ENCODE results near the gene PSRC1. TPM values are rescaled to one million over a fixed set of nuclear protein-coding genes. Genes with fewer than 3 reads are reported as not detected.

PSRC1 gene
- total and polyA plus RNA-seq, 2 of the 8 experiments (the other 6 are each of a cell fraction or from before 2014, with no cell fraction given): 56.1 to 67.3 TPM

DNA sequence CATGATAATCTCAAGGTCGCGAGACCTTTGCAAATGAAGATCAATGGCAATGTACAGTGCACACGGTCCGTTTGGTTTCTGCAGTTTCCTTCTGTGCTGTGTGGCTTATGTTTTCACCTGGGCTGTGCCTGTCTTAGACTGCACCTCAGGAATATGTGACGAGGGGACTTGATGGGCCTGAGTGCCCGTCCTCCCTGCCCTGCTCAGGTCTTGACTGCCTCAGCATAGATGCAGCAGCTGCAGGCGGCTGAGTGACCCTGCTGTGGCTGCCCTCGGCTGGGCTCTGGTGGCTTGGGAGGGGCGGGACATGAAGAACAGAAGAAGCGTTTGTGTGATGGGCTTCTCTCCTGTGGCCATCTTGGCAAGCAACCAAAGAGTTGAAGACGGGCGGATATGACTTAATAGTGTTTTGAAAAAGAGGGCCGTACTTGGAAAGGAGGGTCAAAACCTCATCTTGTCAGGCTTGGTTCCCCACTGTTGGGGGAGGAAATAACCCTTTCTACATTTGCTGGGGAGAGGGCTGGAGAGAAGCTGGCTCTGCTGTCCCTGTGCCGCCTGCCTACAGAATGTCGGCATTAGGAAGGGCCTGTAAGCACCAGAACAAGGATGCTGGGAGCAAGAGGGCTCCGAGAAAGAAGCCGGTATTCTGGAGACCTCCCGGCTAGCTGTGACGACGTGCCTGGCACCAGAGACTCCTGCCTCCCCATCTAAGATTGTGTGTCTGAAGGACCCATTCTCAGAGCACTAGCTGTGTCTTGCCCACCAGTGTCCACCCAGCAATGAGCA is 16.8 kb upstream of the PSRC1 start:
- H3K9ac ChIP-seq (replicated peaks in 1 of 4; ENCODE audit: extremely low read depth in 1 of 4, low read depth in 3 of 4, low read length in 3 of 4): no peak overlapping the region

More for the DNA sequence above, 16.8 kb upstream of the PSRC1 start:
- Histone ChIP-seq H3K79me2 (ENCODE audit: control insufficient read depth in 1 of 2, insufficient read depth in 2 of 2, low read length in 2 of 2) (no peaks in the 10 kb centered on the region), H4K20me1 (replicated peaks in 1 of 2; ENCODE audit: control insufficient read depth in 1 of 2, insufficient read depth in 2 of 2, low read length in 2 of 2) (peaks cover 0 to 2% of the 10 kb centered on the region in 2 experiments), H3K4me1 (replicated peaks in 1 of 4; ENCODE audit: control insufficient read depth in 3 of 4, insufficient read depth in 4 of 4, low read length in 3 of 4) (peaks cover 0 to 4% (median 0%) of the 10 kb centered on the region in 4 experiments; a peak in 1 of 7 replicates), H2BK20ac (ENCODE audit: low read length) (0 out of 2 replicates have a peak overlapping the region, but pooled peaks have one; percentile 25), H3K79me1 (ENCODE audit: low read depth, low read length) (no peaks in the 10 kb centered on the region), H3K56ac (replicated peaks; ENCODE audit: insufficient read length, low read depth, low read length) (no peak overlapping the region), H3K4me3 (ENCODE audit: extremely low read depth in 1 of 4, insufficient read depth in 2 of 4, low read depth in 3 of 4, low read length in 4 of 4) (no peak overlapping the region), H2BK5ac (ENCODE audit: low read depth, low read length) (no peak overlapping the region), H3K9me3 (ENCODE audit: insufficient read depth in 2 of 2, low read depth in 1 of 2, low read length in 1 of 2) (no peaks in the 10 kb centered on the region), H4K8ac (ENCODE audit: extremely low read depth, insufficient read depth, low read length) (no peak overlapping the region), H4K91ac (replicated peaks; ENCODE audit: insufficient read length, low read length) (peak overlapping the region; percentile 26), H2AFZ (ENCODE audit: low read length) (no peak overlapping the region), H3K4me2 (ENCODE audit: insufficient read depth in 1 of 2, low read depth in 2 of 2, low read length in 2 of 2) (no peak overlapping the region), H3K23me2 (ENCODE audit: low read depth, low read length) (peaks cover 3% of the 10 kb centered on the region; the same call in 1 of the 2 replicates), H3K4ac (replicated peaks; ENCODE audit: insufficient read length, low read depth, low read length) (no peak overlapping the region), H3K27ac (ENCODE audit: low read depth, low read length) (no peak overlapping the region), H4K5ac (ENCODE audit: insufficient read length, low read depth, low read length) (no peak overlapping the region), H2BK120ac (replicated peaks; ENCODE audit: low read depth, low read length) (no peak overlapping the region), H2AK5ac (ENCODE audit: low read depth, low read length) (no peak overlapping the region), H3K36me3 (ENCODE audit: control insufficient read depth in 2 of 4, insufficient read depth in 4 of 4, low read length in 3 of 4) (no peaks in the 10 kb centered on the region), H3K18ac (ENCODE audit: extremely low read depth, low read length) (no peak overlapping the region), H2BK15ac (ENCODE audit: low read length) (no peak overlapping the region), H2BK12ac (ENCODE audit: low read depth, low read length) (no peak overlapping the region), H3K14ac (ENCODE audit: insufficient read length) (no peak overlapping the region), H3K23ac (ENCODE audit: insufficient read length) (no peak overlapping the region), H3K27me3 (replicated peaks in 1 of 4; ENCODE audit: control insufficient read depth in 3 of 4, extremely low read depth in 1 of 4, insufficient read depth in 3 of 4, low read length in 3 of 4) (no peaks in the 10 kb centered on the region; a peak in 2 of 7 replicates)
- ChIA-PET CTCF (ENCODE audit: partially characterized antibody) (interaction anchor here (0.5 to 1.2 kb wide), 4 partner anchors 9 to 199 kb away, joined by 3 to 4 read pairs (median 3); no protein-coding TSS in a partner anchor), POLR2A (ENCODE audit: partially characterized antibody) (interaction anchor here (1.4 kb wide), 1 partner anchor 17 kb away, joined by 4 read pairs; the partner anchor contains the start of gene PSRC1)
- no peak for TF ChIP-seq RFX5 (IDR thresholded peaks at IDR 0.05; ENCODE audit: borderline replicate concordance, low read depth, low read length)
- FAIRE-seq (no peak), DNase-seq (ENCODE audit: low read depth in 1 of 2, low spot score in 2 of 2) (no peak)
- 90% methylated on average over 20 of the region's 20 CpGs; no CpG with 5 or more reads in 1 of the 2 experiments for WGBS, 2 experiments (ENCODE audit: extremely low coverage in 1 of 2, insufficient coverage in 1 of 2, insufficient read length in 1 of 2, insufficient replicate concordance in 2 of 2, low coverage in 1 of 2, low lambda C conversion rate in 2 of 2, missing lambda C conversion rate in 1 of 2)
